Naive thymus-derived CD8-positive, alpha-beta T cell (primary cell): ENCODE data around the gene PRR20G. TPM values are rescaled to one million over a fixed set of nuclear protein-coding genes. Genes with fewer than 3 reads are reported as not detected.
"Not testable (repeated sequence)": the region's sequence is repeated elsewhere in the genome, so short reads cannot be mapped to it uniquely, and the experiment has no call there.

Source experiments
- ATAC-seq, 2 donors: fragments of 150-1000 bp; cut with Tn5 transposase in 1 of 2; sonication (Bioruptor Pico), chemical (Tn5 transposase) in 1 of 2; 1 replicate in 1 of 2; 2 replicates in 1 of 2; pipeline ENCODE4 v1.10.0; 2021; ENCODE audit warnings: mild to moderate bottlenecking in 2 of 2, moderate library complexity in 2 of 2
- POLR2A ChIA-PET: fragments of 350-600 bp; sonication (Branson Sonifier 250); formaldehyde crosslinking; loops from one replicate; lab custom pipeline; 2021; ENCODE audit warnings: antibody characterized with exemption; lab: Charles Lee
- DNase-seq, 10 donors: peaks; one replicate each; pipeline versions ENCODE4 v3.0.0 to v3.0.0-alpha.2; 2020 to 2022
- H3K27ac Mint-ChIP-seq, 10 donors: one replicate each; pipeline ENCODE4 v1.8.0; 2020 to 2022; ENCODE audit warnings: mild to moderate bottlenecking in 10 of 10, mixed read lengths in 10 of 10, moderate library complexity in 4 of 10, inconsistent platforms in 1 of 10
- H3K27me3 Mint-ChIP-seq, 5 donors: one replicate each; pipeline ENCODE4 v1.8.0; 2021 to 2022; ENCODE audit warnings: mixed read lengths in 5 of 5
- H3K36me3 Mint-ChIP-seq, 3 donors: one replicate each; pipeline ENCODE4 v1.8.0; 2020 to 2022; ENCODE audit warnings: mixed read lengths in 3 of 3, mild to moderate bottlenecking in 2 of 3, inconsistent platforms in 1 of 3
- H3K4me1 Mint-ChIP-seq, 4 donors: one replicate each; pipeline ENCODE4 v1.8.0; 2021 to 2022; ENCODE audit warnings: mixed read lengths in 4 of 4
- H3K4me3 Mint-ChIP-seq, 10 donors: one replicate each; pipeline ENCODE4 v1.8.0; 2020 to 2022; ENCODE audit warnings: mild to moderate bottlenecking in 10 of 10, mixed read lengths in 10 of 10, moderate library complexity in 6 of 10, inconsistent platforms in 1 of 10
- H3K9me3 Mint-ChIP-seq, 9 donors: one replicate each; pipeline ENCODE4 v1.8.0; 2020 to 2022; ENCODE audit warnings: mixed read lengths in 9 of 9, mild to moderate bottlenecking in 3 of 9, inconsistent platforms in 1 of 9, moderate library complexity in 1 of 9
- polyA plus RNA-seq, 3 donors: library from polyadenylated mRNA; unstranded; fragments of 300-500 nt; fragmentation: Illumina TruSeq; gene quantifications; one replicate each; pipeline ENCODE4 v1.2.3, GENCODE V29; 2021
- total RNA-seq, 8 experiments: library from RNA in 2 of 8; stranded (reverse) in 2 of 8; gene quantifications; one replicate each; pipeline ENCODE4 v1.2.3 and lab custom pipeline; 2021 to 2026

PRR20G gene
- total and polyA plus RNA-seq, 5 experiments from 2014 or later, result not detected

DNA sequence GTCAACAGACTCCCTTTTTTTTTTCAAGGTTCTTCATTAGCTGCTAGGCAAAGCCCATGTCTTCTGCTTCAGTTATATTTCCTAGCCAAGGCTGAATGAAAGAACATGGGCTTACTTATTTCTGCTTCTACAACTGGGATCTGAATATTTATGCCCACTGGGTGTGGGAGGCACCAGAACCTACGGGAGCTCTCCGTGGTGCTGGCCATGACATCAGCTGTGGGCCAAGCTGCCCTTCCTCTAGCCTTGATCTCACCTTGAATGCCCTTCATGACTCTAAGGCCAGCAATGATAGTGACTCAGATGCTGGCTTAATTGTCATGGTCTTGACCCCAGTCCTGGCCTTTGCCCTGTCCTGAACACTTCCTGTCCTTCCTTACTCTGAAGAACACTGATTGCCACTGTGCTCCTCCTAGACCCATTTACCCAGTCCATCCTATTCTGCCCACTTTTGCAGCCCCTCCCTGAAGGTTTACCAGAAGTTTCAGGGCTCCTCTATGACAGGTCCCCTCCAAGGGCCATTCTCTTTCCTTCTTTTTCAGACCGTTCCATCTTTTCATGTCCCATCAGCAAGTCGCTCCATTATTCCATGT, 32.8 kb upstream of the PRR20G start:
- Mint-ChIP-seq H3K27me3 (peaks cover 0 to 49% (median 12%) of the 10 kb centered on the region in 5 donors), H3K9me3 (peaks cover 0 to 11% (median 6%) of the 10 kb centered on the region in 9 donors), H3K27ac (no peak overlapping the region), H3K4me3 (no peak overlapping the region), H3K4me1 (peaks cover 3 to 12% (median 3%) of the 10 kb centered on the region in 4 donors), H3K36me3 (no peaks in the 10 kb centered on the region)
- POLR2A ChIA-PET, result no interaction called here
- DNase-seq (no peak), ATAC-seq (no peak)

DNA sequence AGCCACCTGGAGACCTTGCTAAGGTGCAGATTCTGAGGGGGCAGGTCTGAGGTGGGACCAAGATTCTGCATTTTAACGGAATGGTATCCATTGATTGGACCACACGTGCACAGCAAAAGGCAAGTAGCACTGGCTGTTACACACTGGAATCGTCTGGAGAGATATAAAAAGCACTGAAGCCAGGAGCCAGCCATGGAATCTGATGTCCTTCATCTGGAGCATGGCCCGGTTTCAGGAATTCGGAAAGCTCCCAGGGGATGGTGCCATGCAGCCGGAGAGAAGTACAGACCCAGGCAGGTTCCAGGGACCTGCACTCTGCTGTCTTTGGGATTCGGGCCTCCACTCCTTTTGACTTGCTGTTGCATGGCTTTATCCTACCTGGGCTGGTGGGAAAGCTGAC, 28.8 kb upstream of the PRR20G start:
- POLR2A ChIA-PET, result no interaction called here
- peaks cover 0 to 24% (median 0%) of the 10 kb centered on the region in 9 donors for H3K9me3 Mint-ChIP-seq

DNA sequence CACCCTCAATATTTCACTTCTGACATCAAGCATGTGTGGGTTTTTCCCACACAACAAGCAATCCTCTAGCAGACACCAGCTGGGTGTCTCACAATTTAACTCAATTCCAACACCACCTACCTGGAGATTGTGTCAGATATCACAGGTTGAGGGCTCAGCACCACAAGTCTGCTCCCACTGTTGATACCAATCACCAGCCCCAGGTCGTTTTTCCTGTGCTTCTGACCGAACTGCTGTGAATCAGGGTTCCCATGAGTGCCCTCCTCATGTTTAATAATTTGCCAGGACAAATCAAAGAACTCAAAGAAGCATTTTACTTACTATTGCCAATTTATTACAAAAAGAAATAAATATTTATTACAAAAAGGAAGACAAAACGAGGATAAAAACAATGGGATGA, 25.0 kb upstream of the PRR20G start:
- DNase-seq (no peak), ATAC-seq (no peak)
- Mint-ChIP-seq H3K27ac (no peak overlapping the region), H3K27me3 (peaks cover 10 to 47% (median 18%) of the 10 kb centered on the region in 5 donors), H3K9me3 (peaks cover 0 to 13% (median 3%) of the 10 kb centered on the region in 9 donors), H3K36me3 (no peaks in the 10 kb centered on the region), H3K4me1 (no peaks in the 10 kb centered on the region), H3K4me3 (no peak overlapping the region)
- POLR2A ChIA-PET, result no interaction called here

More for the DNA sequence above, 28.8 kb upstream of the PRR20G start:
- DNase-seq (no peak), ATAC-seq (no peak)
- peaks cover 7 to 62% (median 22%) of the 10 kb centered on the region in 5 donors for H3K27me3 Mint-ChIP-seq
- H3K4me3 Mint-ChIP-seq, result no peak overlapping the region
- H3K27ac Mint-ChIP-seq, result no peak overlapping the region
- H3K4me1 Mint-ChIP-seq, result no peaks in the 10 kb centered on the region
- H3K36me3 Mint-ChIP-seq, result no peaks in the 10 kb centered on the region

DNA sequence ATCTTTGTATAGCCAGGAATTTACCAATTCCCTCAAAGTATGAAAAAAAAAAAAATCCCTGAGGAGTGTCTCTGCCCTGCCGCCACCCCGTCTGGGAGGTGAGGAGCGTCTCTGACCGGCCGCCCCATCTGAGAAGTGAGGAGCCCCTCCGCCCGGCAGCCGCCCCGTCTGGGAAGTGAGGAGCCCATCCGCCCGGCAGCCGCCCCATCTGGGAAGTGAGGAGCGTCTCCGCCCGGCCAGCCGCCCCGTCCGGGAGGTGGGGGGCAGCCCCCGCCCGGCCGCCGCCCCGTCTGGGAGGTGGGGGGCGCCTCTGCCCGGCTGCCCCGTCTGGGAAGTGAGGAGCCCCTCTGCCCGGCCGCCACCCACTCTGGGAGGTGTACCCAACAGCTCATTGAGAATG, 21.0 kb upstream of the PRR20G start:
- H3K36me3 Mint-ChIP-seq, DNase-seq, POLR2A ChIA-PET, H3K4me3 Mint-ChIP-seq, H3K4me1 Mint-ChIP-seq, H3K27ac Mint-ChIP-seq, ATAC-seq: not testable (repeated sequence)
- H3K9me3 Mint-ChIP-seq, result peaks cover 0 to 12% (median 2%) of the 10 kb centered on the region in 9 donors
- peaks cover 11 to 46% (median 15%) of the 10 kb centered on the region in 5 donors for H3K27me3 Mint-ChIP-seq

DNA sequence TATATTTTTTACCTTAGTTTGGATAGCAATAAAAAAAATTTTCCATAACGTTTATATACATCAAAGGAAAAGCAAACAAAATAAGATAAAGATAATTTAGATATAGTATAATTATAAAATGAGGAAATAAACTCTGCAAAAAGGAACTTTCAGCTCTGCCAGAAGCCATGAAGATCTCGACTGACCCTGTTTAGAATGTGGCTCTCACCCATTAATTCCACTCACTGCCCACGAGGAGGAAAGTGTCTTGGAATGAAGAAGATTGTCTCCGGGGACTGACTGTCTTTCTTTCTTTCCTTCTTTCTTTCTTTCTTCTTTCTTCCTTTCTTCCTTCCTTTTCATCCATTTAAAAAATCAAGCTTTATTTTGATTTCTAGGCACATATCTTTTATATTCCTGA, 20.1 kb upstream of the PRR20G start:
- Mint-ChIP-seq H3K27me3 (peaks cover 11 to 42% (median 15%) of the 10 kb centered on the region in 5 donors), H3K4me1 (peaks cover 0 to 3% (median 0%) of the 10 kb centered on the region in 4 donors)

DNA sequence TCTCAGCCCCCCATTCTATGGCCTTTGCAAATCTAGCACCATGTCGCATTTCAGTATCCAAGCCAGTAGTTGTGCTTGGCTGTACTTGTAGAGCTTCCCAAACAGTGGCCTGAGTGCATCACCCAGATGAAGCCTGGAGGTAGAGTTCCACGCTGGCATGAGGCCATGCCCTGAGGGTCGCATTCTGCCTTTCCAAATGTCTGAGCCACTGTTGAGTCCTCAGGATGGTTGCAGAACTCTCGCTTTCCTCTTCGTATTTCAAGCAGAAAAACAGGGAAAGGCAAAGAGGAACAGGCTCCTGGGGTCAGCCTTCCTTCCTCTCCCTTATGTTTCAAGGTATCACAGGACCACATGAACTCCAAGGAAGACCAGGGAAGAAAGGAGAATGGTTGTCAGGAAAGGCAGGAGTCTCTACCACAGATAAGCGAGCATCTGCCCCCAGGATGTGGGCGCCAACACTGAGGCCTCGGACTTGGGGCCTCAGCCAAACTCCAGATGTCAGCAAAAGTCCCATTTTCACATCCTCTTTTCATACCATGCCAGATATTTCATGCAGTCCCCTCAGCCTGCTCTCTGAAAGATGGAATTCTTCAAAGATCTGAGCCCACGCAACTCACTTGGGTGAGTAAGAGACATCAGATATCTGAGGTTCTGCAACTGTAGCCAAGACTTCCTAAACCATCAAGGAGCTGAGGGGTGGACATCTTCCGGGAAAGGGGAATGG, 19.4 kb upstream of the PRR20G start:
- H3K36me3 Mint-ChIP-seq, result no peaks in the 10 kb centered on the region
- POLR2A ChIA-PET, result no interaction called here
- ATAC-seq (no peak), DNase-seq (no peak)
- H3K4me3 Mint-ChIP-seq, result no peak overlapping the region
- H3K27me3 Mint-ChIP-seq, result peaks cover 5 to 42% (median 15%) of the 10 kb centered on the region in 5 donors
- peaks cover 0 to 12% (median 2%) of the 10 kb centered on the region in 9 donors for H3K9me3 Mint-ChIP-seq
- H3K4me1 Mint-ChIP-seq, result peaks cover 0 to 3% (median 0%) of the 10 kb centered on the region in 4 donors
- H3K27ac Mint-ChIP-seq, result no peak overlapping the region

More for the DNA sequence above, 20.1 kb upstream of the PRR20G start:
- Mint-ChIP-seq H3K27ac (no peak overlapping the region), H3K9me3 (peaks cover 0 to 12% (median 2%) of the 10 kb centered on the region in 9 donors), H3K36me3 (no peaks in the 10 kb centered on the region), H3K4me3 (no peak overlapping the region)
- DNase-seq (no peak), ATAC-seq (no peak)
- POLR2A ChIA-PET, result no interaction called here

DNA sequence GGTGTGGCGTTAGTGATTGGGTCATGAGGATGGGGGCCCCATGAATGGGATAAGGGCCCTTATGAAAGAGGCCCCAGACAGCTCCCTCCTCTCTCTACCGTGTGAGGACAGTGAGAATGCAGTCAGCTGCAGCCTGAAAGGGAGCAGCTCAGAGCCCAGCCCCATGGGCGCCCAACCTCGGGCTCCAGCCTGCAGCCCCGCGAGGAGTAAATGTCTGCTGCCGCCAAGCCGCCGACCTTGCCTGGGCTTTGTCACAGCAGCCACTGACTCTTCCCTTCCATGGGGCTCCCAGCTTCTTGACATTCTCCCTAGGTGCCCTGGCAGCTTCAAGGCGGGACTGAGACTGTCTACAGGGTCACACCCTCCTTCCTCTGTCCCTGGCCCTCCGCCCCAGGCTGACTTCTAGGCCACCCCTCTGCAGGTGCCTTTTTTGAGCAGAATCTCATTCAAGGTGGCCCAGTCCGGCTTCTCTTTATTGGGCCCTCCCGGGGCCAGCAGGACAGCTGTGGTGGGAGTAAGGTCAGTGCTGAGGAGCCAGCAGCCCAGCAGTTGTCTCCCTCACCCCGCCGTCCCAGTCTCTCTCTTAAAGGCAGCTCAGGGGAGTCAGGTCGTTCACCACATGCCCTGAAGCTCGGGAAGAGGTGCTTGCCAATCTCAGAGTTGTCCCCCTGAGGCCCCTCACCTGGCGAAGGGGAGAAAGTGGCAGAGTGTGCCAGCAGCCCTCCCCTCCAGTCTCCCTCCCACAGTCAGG, 18.7 kb upstream of the PRR20G start:
- H3K27me3 Mint-ChIP-seq, result peaks cover 5 to 42% (median 12%) of the 10 kb centered on the region in 5 donors
- no peak for ATAC-seq

DNA sequence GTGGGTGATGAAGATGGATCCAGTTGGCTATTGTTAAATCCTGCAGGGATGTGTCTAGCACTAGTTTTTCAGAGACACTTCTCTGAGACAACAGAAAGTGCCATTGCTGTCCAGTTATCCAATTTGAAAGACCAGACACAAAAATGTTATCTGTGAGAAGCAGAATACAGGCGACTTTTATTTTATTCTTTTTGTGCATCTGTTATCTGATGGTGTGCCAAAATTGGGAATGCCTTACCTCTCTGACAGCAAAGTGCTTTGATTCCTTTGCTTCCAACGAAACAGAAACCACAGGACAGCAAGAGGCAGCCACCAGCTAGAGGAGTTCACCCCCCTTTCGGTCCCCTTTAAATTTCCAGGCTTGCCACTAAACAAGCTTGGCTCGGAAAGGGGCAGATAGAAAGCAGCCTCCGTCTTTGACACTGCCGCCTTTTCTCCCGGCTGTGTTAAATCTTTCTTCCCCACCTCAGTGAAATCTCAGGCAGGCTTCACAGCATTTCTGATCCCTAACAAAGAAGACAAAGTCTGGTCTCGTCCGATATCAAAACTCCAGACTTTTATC, 17.7 kb upstream of the PRR20G start:
- Mint-ChIP-seq H3K4me3 (no peak overlapping the region), H3K4me1 (peaks cover 0 to 3% (median 0%) of the 10 kb centered on the region in 4 donors), H3K27me3 (peaks cover 5 to 52% (median 12%) of the 10 kb centered on the region in 5 donors), H3K36me3 (no peaks in the 10 kb centered on the region), H3K27ac (peak overlapping the region in 1 of 10 donors; percentile 57), H3K9me3 (peaks cover 0 to 12% (median 2%) of the 10 kb centered on the region in 9 donors)
- DNase-seq (no peak), ATAC-seq (no peak)
- POLR2A ChIA-PET, result no interaction called here

More for the DNA sequence above, 18.7 kb upstream of the PRR20G start:
- peaks cover 0 to 3% (median 0%) of the 10 kb centered on the region in 4 donors for H3K4me1 Mint-ChIP-seq
- no peak overlapping the region for H3K4me3 Mint-ChIP-seq
- H3K36me3 Mint-ChIP-seq, result no peaks in the 10 kb centered on the region
- POLR2A ChIA-PET, result no interaction called here
- H3K9me3 Mint-ChIP-seq, result peaks cover 0 to 12% (median 2%) of the 10 kb centered on the region in 9 donors
- DNase-seq, result no peak
- H3K27ac Mint-ChIP-seq, result peak overlapping the region in 1 of 10 donors; percentile 57

DNA sequence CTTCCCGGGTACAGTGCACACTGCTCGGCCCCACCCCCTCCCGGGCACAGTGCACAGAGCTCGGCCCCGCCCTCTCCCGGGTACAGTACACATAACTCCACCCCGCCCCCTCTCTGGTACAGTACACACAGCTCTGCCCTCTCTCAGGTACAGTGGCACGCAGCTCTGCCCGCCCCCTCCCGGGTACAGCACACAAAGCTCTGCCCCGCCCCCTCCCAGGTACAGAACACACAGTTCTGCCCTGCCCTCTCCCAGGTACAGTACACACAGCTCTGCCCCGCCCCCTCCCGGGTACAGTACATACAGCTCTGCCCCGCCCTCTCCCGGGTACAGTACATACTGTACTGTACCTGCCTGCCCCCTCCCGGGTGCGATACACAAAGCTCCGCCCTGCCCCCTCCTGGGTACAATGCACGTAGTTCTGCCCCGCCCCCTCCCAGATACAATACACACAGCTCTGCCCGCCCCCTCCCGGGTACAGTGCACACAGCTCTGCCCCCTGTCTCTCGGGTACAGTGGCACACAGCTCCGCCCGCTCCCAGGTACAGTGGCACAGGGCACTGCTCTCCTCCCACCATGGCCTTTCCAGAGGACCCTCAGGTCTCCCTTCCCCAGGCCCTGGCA, 16.4 kb upstream of the PRR20G start:
- H3K27ac Mint-ChIP-seq, result no peak overlapping the region
- no peaks in the 10 kb centered on the region for H3K36me3 Mint-ChIP-seq
- ATAC-seq (peak in 1 of 2 donors; percentile 63), DNase-seq (no peak)
- peaks cover 0 to 12% (median 2%) of the 10 kb centered on the region in 9 donors for H3K9me3 Mint-ChIP-seq
- H3K4me3 Mint-ChIP-seq, result peak overlapping the region in 1 of 10 donors; percentile 26
- POLR2A ChIA-PET, result no interaction called here
- H3K27me3 Mint-ChIP-seq, result peaks cover 4 to 53% (median 12%) of the 10 kb centered on the region in 5 donors
- H3K4me1 Mint-ChIP-seq, result peaks cover 0 to 3% (median 0%) of the 10 kb centered on the region in 4 donors

DNA sequence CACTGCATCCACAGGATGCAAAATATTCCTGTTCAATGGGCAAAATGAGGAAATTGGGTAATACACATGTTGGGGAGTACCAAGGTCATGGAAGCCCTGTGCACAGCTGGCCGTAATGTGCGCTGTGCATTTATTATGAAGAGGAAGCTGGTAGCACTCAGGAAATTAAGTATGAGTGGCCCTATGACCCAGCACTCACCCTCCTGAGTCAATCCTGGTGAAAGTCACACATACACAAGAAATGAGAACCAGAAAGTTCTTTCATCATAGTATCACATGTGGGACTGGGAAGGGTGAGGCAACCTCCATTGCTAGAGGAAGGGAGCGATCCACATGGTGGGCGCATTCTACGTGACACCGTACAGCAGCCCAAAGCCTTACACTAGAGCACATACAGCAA, 11.4 kb upstream of the PRR20G start:
- Mint-ChIP-seq H3K27ac (no peak overlapping the region), H3K4me3 (no peak overlapping the region), H3K4me1 (no peaks in the 10 kb centered on the region), H3K27me3 (peaks cover 7 to 20% (median 14%) of the 10 kb centered on the region in 5 donors), H3K9me3 (peaks cover 0 to 2% (median 0%) of the 10 kb centered on the region in 9 donors), H3K36me3 (no peaks in the 10 kb centered on the region)
- ATAC-seq, result no peak
- POLR2A ChIA-PET, result no interaction called here
- no peak for DNase-seq

DNA sequence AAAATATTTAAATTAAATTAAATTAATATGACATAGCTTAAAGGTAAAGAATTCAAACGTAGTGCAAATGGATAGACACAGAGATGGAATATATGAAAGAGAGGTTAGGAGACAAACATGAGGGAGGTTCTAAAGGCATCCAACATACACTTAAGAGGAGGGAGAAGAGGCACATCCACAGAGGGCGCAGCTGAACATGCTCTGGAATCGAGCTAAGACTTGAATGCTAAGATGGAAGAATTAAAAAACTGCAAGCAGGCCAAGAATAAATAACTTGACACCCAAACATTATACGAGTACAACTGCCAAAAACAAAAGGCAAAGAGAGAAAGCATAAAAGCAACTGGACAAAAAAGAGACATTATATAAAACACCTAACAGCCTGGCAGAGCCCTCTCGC, 9.1 kb upstream of the PRR20G start:
- Mint-ChIP-seq H3K4me1 (no peaks in the 10 kb centered on the region), H3K27me3 (peaks cover 8 to 22% (median 20%) of the 10 kb centered on the region in 5 donors)
- no peak for ATAC-seq

DNA sequence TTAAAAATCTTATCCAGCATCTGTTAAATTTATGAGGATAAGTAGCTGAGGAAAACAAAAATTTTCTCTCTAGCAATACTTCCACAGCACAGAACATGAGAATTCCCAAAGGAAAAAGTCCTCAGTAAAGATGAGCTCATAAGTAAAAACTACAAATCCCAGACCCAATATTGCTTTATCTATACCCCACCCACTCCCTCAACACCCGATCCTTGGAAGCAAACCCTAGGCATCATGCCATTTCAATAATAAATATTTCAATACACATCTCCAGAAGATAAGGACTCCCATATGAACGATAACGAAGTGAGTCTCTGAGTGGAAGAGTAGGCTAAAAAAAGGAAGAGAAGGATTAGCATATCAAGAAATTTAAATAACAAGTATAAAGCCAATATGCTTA, 8.3 kb upstream of the PRR20G start:
- Mint-ChIP-seq H3K36me3 (peaks cover 0 to 9% (median 0%) of the 10 kb centered on the region in 3 donors), H3K27ac (no peak overlapping the region), H3K4me3 (no peak overlapping the region), H3K27me3 (peaks cover 11 to 23% (median 16%) of the 10 kb centered on the region in 5 donors), H3K9me3 (peaks cover 0 to 10% (median 4%) of the 10 kb centered on the region in 9 donors), H3K4me1 (no peaks in the 10 kb centered on the region)
- DNase-seq (no peak), ATAC-seq (no peak)
- POLR2A ChIA-PET, result no interaction called here

More for the DNA sequence above, 9.1 kb upstream of the PRR20G start:
- Mint-ChIP-seq H3K4me3 (no peak overlapping the region), H3K9me3 (peaks cover 0 to 3% (median under 1%) of the 10 kb centered on the region in 9 donors), H3K36me3 (peaks cover 0 to 2% (median 0%) of the 10 kb centered on the region in 3 donors), H3K27ac (peak overlapping the region in 1 of 10 donors; percentile 22)
- POLR2A ChIA-PET, result no interaction called here
- DNase-seq, result no peak
